ENCODE measurements around the gene ANTKMT. TPM values are rescaled to one million over a fixed set of nuclear protein-coding genes. Genes with fewer than 3 reads are reported as not detected.

ANTKMT gene
- total RNA-seq, 2 experiments from 2014 or later = 8.4 to 9.3 TPM

DNA sequence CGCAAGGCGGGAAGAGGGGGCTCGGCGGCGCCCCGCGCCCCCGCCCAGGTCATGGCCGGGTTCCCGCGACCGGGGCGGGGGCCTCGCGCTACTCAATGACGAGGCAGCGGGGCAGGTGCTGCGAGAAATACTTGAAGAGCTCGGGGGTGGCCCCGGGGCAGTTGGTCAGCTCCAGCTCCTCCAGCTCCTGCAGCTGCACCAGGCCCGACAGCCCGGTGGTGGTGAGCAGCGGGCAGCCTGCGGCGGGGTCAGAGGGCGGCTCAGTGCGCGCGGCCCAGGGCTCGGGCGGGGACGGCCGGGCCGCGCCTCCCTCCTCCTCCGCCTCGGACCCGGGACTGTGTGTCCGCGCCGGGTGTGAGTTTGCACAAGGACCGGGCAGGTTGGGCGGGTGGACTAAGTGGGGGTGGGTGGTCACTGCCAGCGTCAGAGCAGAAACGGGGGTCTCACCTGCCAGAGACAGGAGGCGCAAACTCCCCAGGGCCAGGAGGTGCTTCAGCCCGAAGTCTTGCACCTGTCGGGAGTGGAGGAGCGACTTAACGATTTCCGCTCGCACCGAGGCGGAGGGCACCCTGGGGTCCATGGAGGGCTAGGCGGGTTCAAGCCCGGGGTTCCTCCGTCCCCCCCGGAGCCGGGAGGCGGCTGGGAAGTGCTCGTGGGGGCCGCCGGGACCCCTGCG, 26.6 kb upstream of the ANTKMT start:
- Mint-ChIP-seq H3K9me3 (no peaks in the 10 kb centered on the region), H3K27ac (no peak overlapping the region), H3K36me3 (ENCODE audit: low read depth) (peaks cover 5% of the 10 kb centered on the region), H3K4me1 (peaks cover 54% of the 10 kb centered on the region), H3K27me3 (peaks cover 3% of the 10 kb centered on the region), H3K4me3 (peak overlapping the region; percentile 73)
- DNase-seq = no peak
- CTCF ChIA-PET = interaction anchor here (2.0 kb wide), 1 partner anchor 19 kb away, joined by 10 read pairs; no protein-coding TSS in a partner anchor
- POLR2A ChIA-PET = interaction anchor here (1.0 to 3.3 kb wide), 7 partner anchors 9 to 58 kb away, joined by 3 to 22 read pairs (median 5); partner anchors contain the start of genes ANTKMT and STUB1

DNA sequence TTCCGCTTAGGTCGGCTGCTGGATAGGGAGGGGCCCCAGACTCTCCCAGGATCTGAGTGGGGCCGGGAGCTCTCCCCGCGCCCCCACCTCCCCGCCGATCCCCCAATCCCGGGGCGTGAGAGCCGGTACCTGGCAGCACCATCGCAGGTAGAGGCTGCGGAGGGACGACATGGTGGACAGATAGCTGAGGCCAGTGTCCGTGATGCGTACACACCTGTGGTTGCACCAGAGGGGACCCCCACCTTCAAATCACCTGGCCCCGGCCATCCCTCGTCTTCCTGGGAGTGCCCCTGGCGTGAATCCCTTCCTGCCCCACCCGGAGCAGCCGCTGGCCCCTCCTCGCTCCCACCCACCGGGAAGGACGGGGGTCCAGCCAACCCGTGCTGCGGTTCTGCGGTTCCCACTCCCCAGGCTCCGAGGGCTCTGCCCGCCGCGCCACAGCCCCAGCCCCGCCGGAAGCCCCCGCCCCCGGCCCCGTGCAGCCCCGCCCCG, 26.0 kb upstream of the ANTKMT start:
- Mint-ChIP-seq H3K9me3 (no peaks in the 10 kb centered on the region), H3K27ac (no peak overlapping the region), H3K4me3 (peak overlapping the region; percentile 49), H3K36me3 (ENCODE audit: low read depth) (peaks cover 5% of the 10 kb centered on the region), H3K4me1 (peaks cover 56% of the 10 kb centered on the region), H3K27me3 (peaks cover 5% of the 10 kb centered on the region)
- no peak for DNase-seq
- POLR2A ChIA-PET = interaction anchor here (0.9 to 3.3 kb wide), 19 partner anchors 8 to 107 kb away, joined by 3 to 22 read pairs (median 4); partner anchors contain the start of genes ANTKMT, CHTF18, CIAO3 and JMJD8
- CTCF ChIA-PET = interaction anchor here (1.0 to 2.0 kb wide), 5 partner anchors 9 to 27 kb away, joined by 3 to 10 read pairs (median 4); partner anchors contain the start of genes RHOT2 and STUB1

DNA sequence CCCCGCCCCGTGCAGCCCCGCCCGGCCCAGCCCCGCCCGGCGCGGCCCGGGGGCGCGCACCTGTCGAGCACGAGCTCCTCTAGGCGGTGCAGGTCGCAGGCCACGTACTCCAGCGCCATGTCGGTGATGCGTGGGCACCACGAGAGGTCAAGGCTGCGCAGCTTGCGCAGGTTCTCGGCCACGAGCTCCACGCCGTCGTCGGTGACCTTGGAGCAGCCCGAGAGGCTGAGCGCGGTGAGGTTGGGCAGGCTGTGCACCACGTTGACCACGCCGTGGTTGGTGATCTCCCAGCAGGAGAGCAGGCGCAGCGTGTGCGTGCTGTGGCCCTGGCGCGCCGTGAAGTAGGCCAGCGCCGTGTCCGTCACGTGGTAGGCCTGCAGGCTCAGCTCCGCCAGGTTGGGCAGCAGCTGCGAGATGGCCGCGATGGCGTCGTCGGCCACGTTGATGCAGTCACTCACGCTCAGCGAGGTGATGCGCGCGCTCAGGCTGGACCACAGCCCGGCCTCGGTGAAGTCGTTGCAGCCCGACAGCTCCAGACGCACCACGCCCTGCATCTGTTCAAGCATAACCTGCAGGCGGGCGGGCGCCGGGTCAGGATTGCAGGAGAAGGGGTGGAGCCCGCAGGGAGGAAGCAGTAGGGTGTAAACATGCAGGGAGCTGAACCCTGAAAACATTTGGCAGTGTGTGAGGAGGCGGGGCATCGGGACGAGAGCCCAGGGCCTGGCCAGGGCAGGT, 25.4 kb upstream of the ANTKMT start:
- ChIA-PET POLR2A (interaction anchor here (0.8 to 3.3 kb wide), 22 partner anchors 8 to 839 kb away, joined by 3 to 22 read pairs (median 4); partner anchors contain the start of genes ANTKMT, CHTF18, CIAO3 and JMJD8), CTCF (interaction anchor here (1.0 to 2.0 kb wide), 5 partner anchors 9 to 28 kb away, joined by 3 to 10 read pairs (median 4); partner anchors contain the start of genes RHOT2 and STUB1)
- H3K4me1 Mint-ChIP-seq = peaks cover 57% of the 10 kb centered on the region
- H3K9me3 Mint-ChIP-seq = no peaks in the 10 kb centered on the region
- peak overlapping the region; percentile 92 for H3K27ac Mint-ChIP-seq
- H3K4me3 Mint-ChIP-seq = peak overlapping the region; percentile 79
- H3K36me3 Mint-ChIP-seq (ENCODE audit: low read depth) = peaks cover 5% of the 10 kb centered on the region
- DNase-seq = peak; percentile 81
- peaks cover 8% of the 10 kb centered on the region for H3K27me3 Mint-ChIP-seq

DNA sequence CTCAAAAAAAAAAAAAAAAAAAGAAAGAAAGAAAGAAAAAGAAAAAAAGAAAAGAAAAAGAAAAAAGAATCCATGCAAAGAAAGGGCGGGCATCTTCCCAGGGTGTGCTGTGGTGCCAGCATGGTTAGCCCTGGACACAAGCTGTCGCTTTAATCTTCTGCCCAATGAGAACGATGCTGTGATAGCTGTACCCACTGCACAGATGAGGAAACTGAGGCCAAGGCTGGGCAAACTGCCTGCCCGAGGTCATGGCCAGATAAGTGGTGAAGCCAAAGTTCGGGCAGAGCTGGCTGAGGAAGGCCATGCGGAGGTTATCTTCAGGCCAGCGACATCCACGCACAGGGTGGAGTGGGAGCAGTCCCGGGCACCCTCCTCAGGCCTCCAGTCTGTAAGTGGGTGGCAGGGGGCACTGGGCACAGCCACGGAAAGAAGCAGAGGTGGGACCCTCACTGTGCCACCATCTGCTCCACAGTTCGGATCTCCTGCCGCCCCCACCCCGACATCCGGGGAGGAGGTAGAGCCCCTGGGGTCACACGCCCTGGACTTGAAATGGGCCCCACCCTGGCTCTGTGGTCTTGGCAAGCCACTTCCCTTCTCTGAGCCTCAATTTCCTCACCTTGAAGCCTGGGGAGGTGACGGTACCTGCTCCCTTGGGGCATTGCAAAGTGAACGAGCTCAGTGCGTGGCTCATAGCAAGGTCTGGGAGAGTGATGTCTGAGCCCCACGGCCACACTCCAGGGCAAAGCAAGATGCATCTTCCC, 21.9 kb upstream of the ANTKMT start:
- H3K4me3 Mint-ChIP-seq = peak overlapping the region; percentile 35
- POLR2A ChIA-PET = interaction anchor here (0.6 to 4.5 kb wide), 5 partner anchors 9 to 89 kb away, joined by 3 to 21 read pairs (median 4); partner anchors contain the start of genes ANTKMT, CHTF18, RPUSD1 and STUB1
- DNase-seq = peak; percentile 70

DNA sequence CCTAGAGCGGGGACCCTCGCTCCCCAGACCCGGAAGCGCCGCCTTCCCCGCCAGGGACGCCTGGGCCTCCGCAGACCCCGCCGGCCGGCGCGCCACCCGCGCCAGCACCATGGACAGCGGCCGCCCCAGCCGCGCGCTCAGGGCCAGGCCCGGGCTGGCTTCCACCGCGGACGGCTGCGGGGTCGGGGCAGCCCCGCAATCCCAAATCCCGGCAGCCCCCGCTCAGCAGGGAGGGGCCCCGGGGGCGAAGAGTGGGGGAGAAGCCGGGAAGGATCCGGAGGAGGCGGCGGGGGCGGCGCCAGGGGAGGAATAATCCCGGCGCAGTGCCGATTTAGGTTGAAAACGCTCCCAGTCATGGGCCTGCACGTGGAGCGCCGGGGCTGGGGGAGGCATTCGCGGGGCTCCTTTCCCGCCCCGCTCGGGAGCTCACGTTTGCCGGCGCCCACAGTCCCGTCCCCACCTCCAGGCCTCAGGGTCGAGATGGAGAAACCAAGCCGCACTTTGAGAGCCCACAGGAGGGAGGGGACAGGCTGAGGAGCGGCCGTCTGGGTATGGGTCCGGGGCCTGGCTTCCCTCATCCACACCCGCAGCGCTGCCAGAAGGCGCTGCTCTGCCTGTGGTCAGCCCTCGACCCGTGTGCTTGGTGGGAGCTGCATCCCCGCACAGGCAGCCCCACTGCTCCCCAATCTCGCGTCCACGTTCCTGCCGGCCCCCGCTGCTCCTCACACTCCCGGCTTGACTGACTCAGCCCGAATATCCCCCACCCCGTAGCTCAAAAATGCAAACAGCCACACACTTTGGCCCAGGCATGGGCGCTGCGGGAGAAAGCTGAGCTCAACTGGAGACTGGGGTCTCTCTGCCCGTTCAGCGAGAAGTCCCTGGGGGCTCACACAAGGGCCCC, 20.0 kb upstream of the ANTKMT start:
- CTCF ChIA-PET = no interaction called here

More for the DNA sequence above, 21.9 kb upstream of the ANTKMT start:
- Mint-ChIP-seq H3K9me3 (no peaks in the 10 kb centered on the region), H3K27me3 (peaks cover 32% of the 10 kb centered on the region), H3K36me3 (ENCODE audit: low read depth) (peaks cover 5% of the 10 kb centered on the region), H3K27ac (peak overlapping the region; percentile 78), H3K4me1 (peaks cover 44% of the 10 kb centered on the region)
- CTCF ChIA-PET = interaction anchor here (0.5 to 1.6 kb wide), 5 partner anchors 12 to 1253 kb away, joined by 3 to 7 read pairs (median 3); no protein-coding TSS in a partner anchor

DNA sequence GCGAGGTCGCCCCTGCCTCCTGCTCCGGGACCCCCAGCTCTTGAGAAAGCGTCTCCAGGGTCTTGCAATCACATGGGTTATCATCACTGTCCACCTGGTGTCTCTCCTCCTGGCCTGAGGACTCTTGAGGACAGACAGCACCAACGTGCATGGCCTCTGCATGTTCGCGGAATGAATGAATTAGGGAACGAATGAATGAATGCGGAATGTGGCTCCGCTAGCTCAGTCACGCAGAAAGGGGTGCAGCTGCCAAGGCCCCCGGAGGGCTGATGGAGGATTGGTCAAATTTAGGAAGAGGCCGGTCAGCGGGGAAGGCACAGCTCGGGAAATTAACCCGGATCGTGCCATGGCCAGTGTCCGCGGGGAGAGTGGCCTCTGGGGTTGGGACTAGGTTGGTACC, 18.6 kb upstream of the ANTKMT start:
- ChIA-PET CTCF (interaction anchor here (1.1 to 1.5 kb wide), 2 partner anchors 10 to 13 kb away, joined by 4 to 6 read pairs; partner anchors contain the start of gene METRN), POLR2A (interaction anchor here (0.8 to 4.5 kb wide), 3 partner anchors 9 to 40 kb away, joined by 3 to 21 read pairs (median 4); partner anchors contain the start of gene WDR24)
- H3K4me1 Mint-ChIP-seq = peaks cover 24% of the 10 kb centered on the region
- H3K27ac Mint-ChIP-seq = no peak overlapping the region
- DNase-seq = no peak
- H3K9me3 Mint-ChIP-seq = no peaks in the 10 kb centered on the region
- no peak overlapping the region for H3K4me3 Mint-ChIP-seq
- H3K27me3 Mint-ChIP-seq = peaks cover 43% of the 10 kb centered on the region
- no peaks in the 10 kb centered on the region for H3K36me3 Mint-ChIP-seq (ENCODE audit: low read depth)

More for the DNA sequence above, 20.0 kb upstream of the ANTKMT start:
- POLR2A ChIA-PET = interaction anchor here (4.5 kb wide), 1 partner anchor 11 kb away, joined by 21 read pairs; the partner anchor contains the start of gene WDR24
- peak; percentile 60 for DNase-seq
- Mint-ChIP-seq H3K9me3 (no peaks in the 10 kb centered on the region), H3K4me3 (no peak overlapping the region), H3K36me3 (ENCODE audit: low read depth) (no peaks in the 10 kb centered on the region), H3K4me1 (peaks cover 35% of the 10 kb centered on the region), H3K27ac (no peak overlapping the region), H3K27me3 (peaks cover 31% of the 10 kb centered on the region)

DNA sequence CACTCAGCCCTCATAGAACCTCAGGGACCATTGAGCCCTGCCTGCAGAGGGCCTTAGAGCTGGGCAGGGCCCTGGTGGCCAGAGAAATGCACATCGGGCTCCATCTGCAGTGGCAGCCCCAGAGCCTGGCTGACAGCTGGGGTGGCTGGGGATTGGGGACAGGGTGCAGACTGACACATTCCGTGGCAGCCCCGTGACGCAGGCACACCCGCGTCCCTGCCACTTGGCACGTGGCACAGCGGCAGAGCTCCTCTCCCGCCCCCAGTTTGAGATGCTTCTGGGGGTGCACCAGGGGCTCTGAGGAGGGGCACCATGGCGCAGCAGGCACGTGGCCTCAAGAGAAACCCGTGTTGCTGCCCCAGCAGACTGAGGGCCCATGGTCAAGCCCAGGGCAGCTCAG, 17.5 kb upstream of the ANTKMT start:
- ChIA-PET CTCF (interaction anchor here (0.9 to 2.0 kb wide), 3 partner anchors 12 to 24 kb away, joined by 3 to 6 read pairs (median 4); partner anchors contain the start of genes HAGHL and METRN), POLR2A (interaction anchor here (1.0 to 1.6 kb wide), 3 partner anchors 8 to 19 kb away, joined by 3 to 6 read pairs (median 4); partner anchors contain the start of genes JMJD8 and WDR24)
- DNase-seq = no peak
- Mint-ChIP-seq H3K27me3 (peaks cover 51% of the 10 kb centered on the region), H3K4me3 (no peak overlapping the region), H3K27ac (no peak overlapping the region), H3K9me3 (no peaks in the 10 kb centered on the region), H3K36me3 (ENCODE audit: low read depth) (no peaks in the 10 kb centered on the region), H3K4me1 (peaks cover 15% of the 10 kb centered on the region)

DNA sequence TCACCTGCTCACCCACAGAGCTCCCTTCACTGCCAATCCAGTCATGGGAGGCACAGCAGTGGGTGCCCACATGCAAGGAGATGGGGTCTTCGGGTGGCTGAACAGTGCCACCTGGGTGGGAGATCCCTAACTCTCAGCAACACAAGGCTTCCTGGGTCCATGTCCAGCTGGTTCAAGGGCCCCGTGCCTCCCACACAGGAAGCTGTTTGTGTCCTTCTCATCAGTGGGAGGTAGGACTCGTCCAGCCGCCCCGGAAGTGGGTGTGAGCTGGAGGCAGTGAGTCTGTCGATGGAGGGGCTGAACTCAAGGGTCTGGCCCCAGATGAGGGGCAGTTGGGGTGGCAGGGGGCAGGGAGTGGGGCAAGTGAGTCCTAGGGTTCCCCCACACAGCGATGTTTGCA, 16.9 kb upstream of the ANTKMT start:
- Mint-ChIP-seq H3K36me3 (ENCODE audit: low read depth) (no peaks in the 10 kb centered on the region), H3K4me1 (peaks cover 11% of the 10 kb centered on the region), H3K4me3 (no peak overlapping the region), H3K27ac (no peak overlapping the region), H3K9me3 (no peaks in the 10 kb centered on the region), H3K27me3 (peaks cover 56% of the 10 kb centered on the region)
- DNase-seq = no peak
- ChIA-PET POLR2A (interaction anchor here (1.0 to 1.6 kb wide), 3 partner anchors 9 to 20 kb away, joined by 3 to 6 read pairs (median 4); partner anchors contain the start of genes JMJD8 and WDR24), CTCF (interaction anchor here (0.8 to 2.0 kb wide), 2 partner anchors 8 to 16 kb away, joined by 3 to 6 read pairs; no protein-coding TSS in a partner anchor)

DNA sequence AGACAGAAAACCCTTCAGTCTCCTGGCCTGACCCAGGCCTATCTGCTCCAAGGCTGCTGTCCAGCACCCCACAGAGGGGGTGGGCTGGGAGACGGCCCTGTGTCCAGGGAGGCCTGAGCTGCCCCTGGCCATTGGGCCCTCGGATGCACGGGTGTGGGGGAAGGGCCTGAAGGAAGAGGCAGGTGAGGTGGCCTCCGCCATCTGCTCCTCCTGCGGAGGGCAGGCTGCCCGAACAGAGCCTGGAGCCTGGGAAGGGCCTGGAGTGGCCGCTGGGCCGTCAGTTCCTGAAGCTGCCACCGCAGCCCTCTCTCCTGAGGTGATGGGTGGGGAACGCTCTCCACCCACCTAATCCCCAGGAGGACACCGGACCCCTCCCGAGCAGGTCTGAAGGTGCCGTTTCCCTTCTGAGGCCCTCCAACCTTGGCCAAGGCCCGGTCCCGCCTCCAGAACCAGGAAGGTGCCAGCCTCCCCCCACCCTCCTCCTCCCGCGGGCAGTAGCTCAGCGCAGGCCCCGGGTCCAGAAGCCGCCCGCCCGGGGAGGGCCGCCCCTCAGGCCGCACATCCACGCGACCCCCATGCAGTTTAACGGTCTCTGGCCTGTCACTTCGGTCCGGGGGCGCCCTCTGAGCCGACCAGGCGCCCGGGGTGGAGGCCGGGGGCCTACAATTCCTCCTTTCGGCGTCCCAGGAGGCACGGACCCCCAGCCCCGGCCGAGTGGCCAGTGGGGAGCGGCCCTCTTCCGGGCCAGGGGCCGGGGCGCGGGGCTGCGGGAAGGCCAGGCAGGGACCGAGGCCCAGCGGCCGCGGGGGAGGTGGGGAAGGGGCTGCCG, 16.2 kb upstream of the ANTKMT start:
- no peaks in the 10 kb centered on the region for H3K9me3 Mint-ChIP-seq

DNA sequence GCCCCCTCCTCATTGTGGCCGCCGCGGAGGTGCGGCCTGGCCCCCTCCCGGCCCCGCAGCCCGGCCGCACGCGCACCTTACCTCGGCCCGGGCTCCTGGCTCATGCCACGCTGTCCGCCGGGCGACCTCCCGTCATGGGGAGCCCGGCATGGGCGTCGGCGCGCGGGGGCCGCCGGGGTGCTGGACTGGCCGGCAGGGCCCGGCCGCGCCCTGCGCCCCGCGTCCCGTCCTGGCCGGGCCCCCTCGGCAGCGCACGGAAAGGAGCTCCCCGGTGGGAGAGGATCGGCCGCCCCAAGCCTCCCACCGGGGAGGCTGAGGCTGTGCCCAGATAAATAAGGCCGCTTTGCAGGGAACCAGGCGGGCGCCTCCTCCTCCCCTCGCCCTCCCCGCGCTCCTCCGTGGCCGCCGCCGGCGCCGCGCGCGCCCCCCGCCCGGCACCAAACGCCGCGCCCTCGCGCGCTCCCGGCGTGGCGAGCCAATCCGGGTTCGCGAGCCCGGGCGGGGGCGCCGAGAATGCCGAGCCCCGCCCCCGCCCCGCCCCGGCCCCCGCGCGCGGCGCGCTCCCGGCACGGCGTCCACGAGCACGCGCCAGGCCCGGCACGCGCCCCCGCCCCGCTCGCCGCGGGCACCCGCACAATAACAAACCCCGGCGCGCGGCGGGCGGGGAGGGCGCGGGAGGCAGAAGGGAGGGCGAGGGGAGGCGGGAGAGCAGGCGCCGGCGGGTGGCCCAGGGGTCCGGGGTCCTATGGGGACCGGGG, 15.3 kb upstream of the ANTKMT start, which contains the start of gene FBXL16:
FBXL16 (minus strand) TSS at position 371 of the 758 bp plus-strand sequence. CDS start 8,396 bp downstream, outside the sequence.
- peak; percentile 31 for DNase-seq
- POLR2A ChIA-PET = interaction anchor here (0.8 kb wide), 1 partner anchor 10 kb away, joined by 4 read pairs; no protein-coding TSS in a partner anchor
- no peak within 1 kb of the TSS for H3K27ac Mint-ChIP-seq
- peaks cover 57% of the 10 kb centered on the region for H3K27me3 Mint-ChIP-seq
- no peaks in the 10 kb centered on the region for H3K4me1 Mint-ChIP-seq
- CTCF ChIA-PET = no interaction called here
- no peak within 1 kb of the TSS for H3K4me3 Mint-ChIP-seq
- no peaks in the 10 kb centered on the region for H3K36me3 Mint-ChIP-seq (ENCODE audit: low read depth)
- H3K9me3 Mint-ChIP-seq = no peaks in the 10 kb centered on the region

More for the DNA sequence above, 16.2 kb upstream of the ANTKMT start:
- Mint-ChIP-seq H3K4me3 (no peak overlapping the region), H3K36me3 (ENCODE audit: low read depth) (no peaks in the 10 kb centered on the region), H3K27me3 (peaks cover 60% of the 10 kb centered on the region), H3K27ac (no peak overlapping the region), H3K4me1 (peaks cover 4% of the 10 kb centered on the region)
- POLR2A ChIA-PET = interaction anchor here (0.8 kb wide), 1 partner anchor 9 kb away, joined by 4 read pairs; no protein-coding TSS in a partner anchor
- DNase-seq = no peak
- CTCF ChIA-PET = interaction anchor here (0.8 to 2.0 kb wide), 2 partner anchors 8 to 15 kb away, joined by 3 to 6 read pairs; no protein-coding TSS in a partner anchor
